Osteocyte (in vitro differentiated cells): ENCODE results near the gene CYP3A7. TPM values are rescaled to one million over a fixed set of nuclear protein-coding genes. Genes with fewer than 3 reads are reported as not detected.

Experiments
- DNase-seq: peaks from one replicate; pipeline ENCODE4 v3.0.0; 2021; ENCODE audit warnings: mixed read lengths; ENCODE audit not compliant: unreplicated experiment; ENCODE audit errors: extremely low spot score
- H3K27ac Mint-ChIP-seq: one replicate; pipeline ENCODE4 v1.8.0; 2021; ENCODE audit warnings: mild to moderate bottlenecking, mixed read lengths; ENCODE audit not compliant: unreplicated experiment
- H3K27me3 Mint-ChIP-seq: one replicate; pipeline ENCODE4 v1.8.0; 2021; ENCODE audit warnings: mixed read lengths; ENCODE audit not compliant: unreplicated experiment
- H3K36me3 Mint-ChIP-seq: one replicate; pipeline ENCODE4 v1.8.0; 2021; ENCODE audit warnings: mixed read lengths; ENCODE audit not compliant: unreplicated experiment
- H3K4me1 Mint-ChIP-seq: one replicate; pipeline ENCODE4 v1.8.0; 2021; ENCODE audit warnings: mixed read lengths; ENCODE audit not compliant: unreplicated experiment
- H3K4me3 Mint-ChIP-seq: one replicate; pipeline ENCODE4 v1.8.0; 2021; ENCODE audit warnings: mild to moderate bottlenecking, moderate library complexity, mixed read lengths; ENCODE audit not compliant: unreplicated experiment
- H3K9me3 Mint-ChIP-seq: one replicate; pipeline ENCODE4 v1.8.0; 2021; ENCODE audit warnings: mixed read lengths; ENCODE audit not compliant: unreplicated experiment
- long read RNA-seq: library from polyadenylated mRNA; unstranded; transcript quantifications from one replicate; pipeline ENCODE4 v2.0.0, GENCODE V29; 2021
- total RNA-seq: library from RNA; stranded (reverse); gene quantifications from 2 replicates; pipeline ENCODE4 v1.2.1, GENCODE V29; 2021
- TF ChIP-seq, protein P1 (sequence below): fragments of 200-600 bp; sonication (generic); IDR thresholded peaks from 2 replicates; pipeline ENCODE4 v1.5.0; 2021; ENCODE audit warnings: antibody characterized with exemption, mild to moderate bottlenecking, moderate library complexity

The CYP3A7 gene
- total RNA-seq: not detected in 2 replicates
- long read RNA-seq: 0 reads

- Mint-ChIP-seq H3K4me1 (no peaks in the 10 kb centered on the region), H3K4me3 (no peak within 1 kb of the TSS), H3K27ac (no peak within 1 kb of the TSS), H3K36me3 (no peaks in the 10 kb centered on the region), H3K9me3 (no peaks in the 10 kb centered on the region), H3K27me3 (peaks cover 12% of the 10 kb centered on the region)
- DNase-seq: no peak
- TF ChIP-seq, protein P1, sequence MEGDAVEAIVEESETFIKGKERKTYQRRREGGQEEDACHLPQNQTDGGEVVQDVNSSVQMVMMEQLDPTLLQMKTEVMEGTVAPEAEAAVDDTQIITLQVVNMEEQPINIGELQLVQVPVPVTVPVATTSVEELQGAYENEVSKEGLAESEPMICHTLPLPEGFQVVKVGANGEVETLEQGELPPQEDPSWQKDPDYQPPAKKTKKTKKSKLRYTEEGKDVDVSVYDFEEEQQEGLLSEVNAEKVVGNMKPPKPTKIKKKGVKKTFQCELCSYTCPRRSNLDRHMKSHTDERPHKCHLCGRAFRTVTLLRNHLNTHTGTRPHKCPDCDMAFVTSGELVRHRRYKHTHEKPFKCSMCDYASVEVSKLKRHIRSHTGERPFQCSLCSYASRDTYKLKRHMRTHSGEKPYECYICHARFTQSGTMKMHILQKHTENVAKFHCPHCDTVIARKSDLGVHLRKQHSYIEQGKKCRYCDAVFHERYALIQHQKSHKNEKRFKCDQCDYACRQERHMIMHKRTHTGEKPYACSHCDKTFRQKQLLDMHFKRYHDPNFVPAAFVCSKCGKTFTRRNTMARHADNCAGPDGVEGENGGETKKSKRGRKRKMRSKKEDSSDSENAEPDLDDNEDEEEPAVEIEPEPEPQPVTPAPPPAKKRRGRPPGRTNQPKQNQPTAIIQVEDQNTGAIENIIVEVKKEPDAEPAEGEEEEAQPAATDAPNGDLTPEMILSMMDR: no peak
Observed at GRCh38 chr7:99734987-99735386, at the start of gene CYP3A7. Gene CYP3A7, minus strand, starts transcription at chr7:99735196. Its CDS starts 103 bp downstream, at chr7:99735093.

GRCh38 chr7:99784007-99784406 is 49.0 kb upstream of the CYP3A7 start, which contains the start of gene CYP3A4:
Gene CYP3A4, minus strand, starts transcription at chr7:99784184. Its CDS starts 103 bp downstream, at chr7:99784081.
- Mint-ChIP-seq H3K4me1 (no peaks in the 10 kb centered on the region), H3K27ac (no peak within 1 kb of the TSS), H3K27me3 (peaks cover 15% of the 10 kb centered on the region), H3K36me3 (no peaks in the 10 kb centered on the region), H3K4me3 (no peak within 1 kb of the TSS), H3K9me3 (no peaks in the 10 kb centered on the region)
- TF ChIP-seq, protein P1: no peak
- no peak for DNase-seq

- DNase-seq: no peak
- H3K9me3 Mint-ChIP-seq: no peaks in the 10 kb centered on the region
- H3K4me1 Mint-ChIP-seq: no peaks in the 10 kb centered on the region
- TF ChIP-seq, protein P1: no peak
- no peak overlapping the region for H3K4me3 Mint-ChIP-seq
- no peak overlapping the region for H3K27ac Mint-ChIP-seq
- H3K36me3 Mint-ChIP-seq: no peaks in the 10 kb centered on the region
- peaks cover 15% of the 10 kb centered on the region for H3K27me3 Mint-ChIP-seq
Observed at GRCh38 chr7:99782012-99782953, 47.3 kb upstream of the CYP3A7 start.

DNA sequence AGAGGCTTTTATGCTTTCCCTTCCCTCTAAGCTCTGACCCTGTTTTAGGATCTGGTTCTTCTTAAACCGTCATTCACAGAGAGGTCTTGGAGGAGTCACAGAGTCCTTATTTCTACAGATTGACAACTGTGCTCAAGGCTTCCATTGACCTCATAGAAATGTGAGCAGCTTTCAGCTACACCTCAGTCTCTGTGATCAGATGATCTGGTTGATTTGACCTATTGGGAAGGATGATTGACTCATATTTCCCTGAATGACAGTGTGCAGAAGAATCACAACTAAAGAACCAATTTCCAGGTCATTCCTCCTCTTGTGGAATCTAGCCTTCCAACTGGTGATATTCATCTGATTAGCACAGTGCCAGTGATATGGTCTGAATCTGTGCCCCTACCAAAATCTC is 45.6 kb upstream of the CYP3A7 start:
- no peak overlapping the region for H3K27ac Mint-ChIP-seq
- H3K4me1 Mint-ChIP-seq: no peaks in the 10 kb centered on the region
- H3K9me3 Mint-ChIP-seq: no peaks in the 10 kb centered on the region
- H3K27me3 Mint-ChIP-seq: peaks cover 26% of the 10 kb centered on the region
- H3K36me3 Mint-ChIP-seq: no peaks in the 10 kb centered on the region
- no peak overlapping the region for H3K4me3 Mint-ChIP-seq
- TF ChIP-seq, protein P1: no peak
- DNase-seq: no peak

DNA sequence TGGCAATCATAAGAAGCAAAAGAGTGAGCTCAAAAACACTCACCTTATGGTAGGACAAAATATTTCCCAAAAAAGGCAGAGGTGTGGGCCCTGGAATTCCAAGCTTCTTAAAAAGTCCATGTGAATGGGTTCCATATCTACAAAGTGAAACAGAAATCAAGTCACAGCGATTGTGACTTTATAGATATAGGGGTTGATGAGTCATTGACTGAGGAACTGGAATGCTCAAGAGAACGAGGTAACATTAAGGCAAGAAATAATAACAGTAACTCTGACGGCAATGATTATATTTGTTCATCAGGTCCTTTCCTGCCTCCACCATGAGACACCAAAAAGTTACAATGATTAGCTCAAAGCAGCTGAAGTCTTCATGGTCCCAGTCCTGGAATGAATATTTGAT is 45.0 kb upstream of the CYP3A7 start:
- H3K27me3 Mint-ChIP-seq: peaks cover 31% of the 10 kb centered on the region
- DNase-seq: no peak
- no peaks in the 10 kb centered on the region for H3K4me1 Mint-ChIP-seq
- TF ChIP-seq, protein P1: no peak
- no peak overlapping the region for H3K27ac Mint-ChIP-seq
- no peaks in the 10 kb centered on the region for H3K9me3 Mint-ChIP-seq
- no peaks in the 10 kb centered on the region for H3K36me3 Mint-ChIP-seq
- no peak overlapping the region for H3K4me3 Mint-ChIP-seq
